ENCODE measurements around the gene PPP1R2.
A peak's percentile ranks its signal among the peaks of the same experiment; 100 is the strongest.
"Not testable (repeated sequence)": the region's sequence is repeated elsewhere in the genome, so short reads cannot be mapped to it uniquely, and the experiment has no call there.

The PPP1R2 gene

DNA sequence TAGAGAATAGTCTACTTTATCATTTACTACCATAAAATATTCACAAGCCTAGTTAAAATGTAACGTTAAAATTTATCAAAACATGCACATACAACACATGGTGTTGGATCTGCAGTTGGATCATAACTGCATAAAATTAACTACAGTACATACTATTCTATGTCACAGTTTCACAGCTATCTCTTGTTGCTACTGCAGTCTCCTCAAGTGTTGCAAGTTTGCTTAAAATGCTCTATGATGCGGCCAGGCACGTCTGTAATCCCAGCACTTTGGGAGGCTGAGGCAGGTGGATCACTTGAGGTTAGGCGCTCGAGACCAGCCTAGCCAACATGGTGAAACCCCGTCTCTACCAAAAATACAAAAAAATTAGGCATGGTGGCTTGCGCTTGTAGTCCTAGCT lies 10.3 kb downstream of the PPP1R2 start:
- DNase-seq: no peak

DNA sequence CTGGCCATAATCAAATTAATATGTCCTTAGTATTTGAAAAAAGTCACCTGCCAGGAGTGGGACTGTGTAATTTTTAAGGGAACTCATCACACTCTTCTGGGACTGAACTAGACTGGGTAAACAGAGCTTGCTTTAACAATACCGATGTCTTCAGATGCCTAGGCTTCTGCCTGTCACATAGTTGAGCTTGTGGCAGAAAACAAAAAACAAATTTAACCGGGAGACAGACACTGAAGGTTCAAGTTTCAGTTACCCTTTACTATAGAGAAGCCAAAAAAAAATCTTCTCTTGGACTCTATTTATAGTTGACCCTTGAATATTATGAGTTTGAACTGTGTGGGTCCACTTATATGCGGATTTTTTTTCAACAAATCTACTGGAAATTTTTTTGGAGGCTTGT lies 10.8 kb downstream of the PPP1R2 start:
- DNase-seq: no peak

DNA sequence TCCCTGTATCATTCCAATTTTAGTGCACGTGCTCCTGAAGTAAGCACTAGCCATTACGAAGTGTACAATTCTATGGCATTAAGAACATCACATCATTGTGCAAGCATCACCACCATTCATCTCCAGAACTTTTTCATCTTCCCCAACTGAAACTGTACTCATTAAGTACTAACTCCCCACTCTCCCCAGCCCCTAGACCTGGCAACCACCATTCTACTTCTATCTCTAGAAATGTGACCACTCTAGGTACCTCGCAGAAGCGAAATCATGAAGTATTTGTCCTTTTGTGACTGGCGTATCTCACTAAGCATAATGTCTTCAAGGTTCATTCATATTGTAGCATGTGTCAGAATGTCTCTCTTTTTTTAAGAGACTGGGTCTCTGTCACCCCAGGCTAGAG lies 11.4 kb downstream of the PPP1R2 start:
- DNase-seq: no peak

DNA sequence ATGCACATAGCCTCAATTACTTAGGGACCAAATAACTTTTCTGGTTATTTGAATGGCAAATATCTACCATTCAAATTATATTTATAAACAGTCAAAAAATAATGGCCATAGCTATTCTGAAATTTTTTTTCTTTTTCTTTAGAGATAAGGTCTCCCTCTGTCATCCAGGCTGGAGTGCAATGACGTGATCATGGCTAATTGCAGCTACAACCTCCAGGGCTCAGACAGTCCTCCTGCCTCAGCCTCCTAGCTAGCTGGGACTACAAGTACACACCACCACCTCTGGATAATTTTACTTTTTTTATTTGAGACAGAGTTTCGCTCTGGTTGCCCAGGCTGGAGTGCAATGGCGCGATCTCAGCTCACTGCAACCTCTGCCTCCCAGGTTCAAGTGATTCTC lies 16.6 kb downstream of the PPP1R2 start:
- DNase-seq: peak; percentile 36

DNA sequence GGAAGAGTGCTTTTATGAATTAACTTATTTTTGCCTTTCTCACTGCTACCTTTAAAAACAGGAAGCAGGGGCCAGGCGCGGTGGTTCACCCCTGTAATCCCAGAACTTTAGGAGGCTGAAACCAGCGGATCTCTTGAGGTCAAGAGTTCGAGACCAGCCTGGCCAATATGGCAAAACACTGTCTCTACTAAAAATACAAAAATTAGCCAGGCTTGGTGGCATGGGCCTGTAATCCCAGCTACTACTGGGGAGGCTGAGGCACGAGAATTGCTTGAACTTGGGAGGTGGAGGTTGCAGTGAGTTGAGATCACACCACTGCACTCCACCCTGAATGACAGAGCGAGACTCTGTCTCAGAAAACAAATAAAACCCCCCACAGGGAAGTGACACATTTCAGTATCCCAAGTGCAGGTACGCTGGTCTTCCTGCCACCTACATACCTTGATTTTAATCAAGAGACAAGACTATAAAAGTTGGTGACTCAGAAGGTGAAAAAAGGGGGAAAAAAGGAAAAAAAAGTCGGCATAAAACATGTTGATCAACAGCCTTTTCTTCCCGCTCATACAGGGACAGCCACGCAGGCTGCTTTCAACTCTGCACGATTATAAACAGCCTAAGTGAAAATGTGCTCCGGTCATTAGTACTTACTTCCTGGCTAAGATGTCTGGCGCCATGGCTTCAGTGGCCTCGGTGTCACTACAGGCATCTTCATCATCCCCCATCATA lies 18.8 kb downstream of the PPP1R2 start:
- no peak for DNase-seq

DNA sequence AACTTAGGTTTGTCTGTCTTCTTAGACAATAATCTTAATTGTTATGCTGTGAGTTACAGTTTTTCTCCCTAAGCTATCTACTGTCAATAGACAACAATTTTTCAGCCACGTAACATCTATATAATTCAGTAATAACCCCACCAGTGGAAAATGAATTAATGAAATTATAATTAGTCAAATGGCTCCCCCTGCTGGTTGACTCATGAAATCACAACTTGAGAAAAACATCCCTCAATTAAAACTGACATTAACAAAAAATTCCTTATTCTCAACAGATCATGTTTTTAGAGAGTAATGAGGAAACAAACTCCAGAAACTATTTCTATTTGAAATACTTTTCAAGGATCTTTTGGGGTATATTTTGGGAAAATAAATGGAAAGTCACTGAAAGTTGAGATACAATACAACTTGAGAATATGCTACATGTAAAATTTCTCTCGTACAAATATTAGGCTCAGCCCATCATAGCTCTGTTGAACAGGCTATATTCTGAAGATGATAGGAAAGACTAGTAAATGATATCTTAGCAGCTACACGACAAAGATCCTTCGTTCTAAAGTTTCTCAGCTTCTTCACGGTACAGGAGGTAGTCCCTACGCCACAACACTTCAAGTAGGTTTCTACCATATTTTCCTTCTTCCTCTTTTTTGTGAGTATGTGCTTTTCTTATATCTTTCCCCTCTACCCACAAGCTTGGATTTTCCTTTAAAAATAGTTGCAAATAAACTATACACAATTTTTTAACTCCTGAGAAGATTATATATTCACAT lies 20.7 kb downstream of the PPP1R2 start:
- DNase-seq: peak; percentile 65

DNA sequence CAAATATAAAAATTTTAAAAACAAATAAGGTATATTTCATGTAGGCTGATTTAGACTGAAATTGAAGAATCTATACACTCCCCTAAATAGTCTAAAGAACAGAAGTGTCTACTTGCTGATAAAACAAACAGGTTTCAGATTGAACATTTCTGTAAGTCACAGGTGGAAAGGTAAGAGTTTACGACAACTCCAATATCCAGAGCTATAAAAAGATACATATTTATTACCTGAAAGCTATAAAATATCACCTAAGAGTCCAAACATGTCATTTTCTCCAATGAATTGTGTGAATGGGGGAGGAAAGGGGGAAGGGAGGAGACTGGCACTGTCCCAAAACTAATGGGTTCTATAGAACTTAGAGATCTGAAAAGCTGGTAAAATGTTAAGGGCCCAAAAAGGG lies 26.1 kb downstream of the PPP1R2 start:
- no peak for DNase-seq

DNA sequence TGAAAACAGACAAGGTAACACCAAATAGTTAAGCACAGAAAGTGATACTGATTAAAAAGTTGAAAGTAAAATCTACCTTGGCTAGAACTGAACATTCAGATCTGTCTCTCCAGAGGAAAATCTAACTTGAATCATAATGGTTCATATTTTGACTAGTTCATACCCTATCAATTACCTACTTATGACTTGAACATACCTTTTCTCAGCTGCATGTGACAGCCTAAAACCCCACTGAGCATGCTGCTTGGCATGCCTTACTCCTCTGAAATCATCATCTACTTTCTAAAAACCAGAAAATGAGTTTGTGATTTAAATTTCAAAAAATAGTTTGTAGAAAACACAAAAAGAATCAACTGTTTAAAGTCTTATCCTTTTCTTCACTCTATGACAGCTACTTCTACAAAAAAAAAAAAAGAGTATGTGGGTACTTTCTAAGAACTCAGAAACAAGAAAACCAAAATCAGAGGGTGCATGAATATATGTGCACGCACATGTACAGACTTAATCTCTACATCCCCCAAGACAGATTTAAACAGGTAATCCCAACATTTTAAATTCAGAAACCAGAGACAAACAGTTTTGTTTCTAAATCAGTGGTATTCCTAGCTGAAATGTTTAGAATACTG lies 28.4 kb downstream of the PPP1R2 start:
- DNase-seq: not testable (repeated sequence)

DNA sequence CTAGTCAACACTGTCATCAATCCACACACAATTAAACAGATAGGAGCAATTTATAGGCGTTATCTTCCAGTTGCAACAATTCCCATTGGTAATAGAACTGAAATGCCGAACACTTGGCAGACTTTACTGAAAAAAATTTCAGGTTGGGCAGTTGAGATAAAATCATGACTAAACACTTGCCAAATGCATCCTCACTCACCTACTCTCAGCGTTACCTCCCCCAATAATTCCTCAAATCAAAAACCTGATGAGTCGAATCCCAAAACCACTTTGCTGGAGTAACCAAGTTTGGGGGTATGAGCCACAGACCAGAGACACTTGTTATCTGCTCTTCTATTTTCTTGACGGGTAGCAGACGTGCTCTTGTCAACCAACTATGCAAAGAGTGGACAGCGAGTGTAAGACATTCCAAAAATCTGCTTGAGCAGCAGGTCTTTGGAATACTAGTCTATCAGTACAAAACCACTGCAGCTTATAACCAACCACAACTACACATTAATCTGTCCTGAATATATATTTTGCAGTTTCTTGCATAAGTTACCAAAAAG lies 30.3 kb downstream of the PPP1R2 start:
- DNase-seq: no peak

DNA sequence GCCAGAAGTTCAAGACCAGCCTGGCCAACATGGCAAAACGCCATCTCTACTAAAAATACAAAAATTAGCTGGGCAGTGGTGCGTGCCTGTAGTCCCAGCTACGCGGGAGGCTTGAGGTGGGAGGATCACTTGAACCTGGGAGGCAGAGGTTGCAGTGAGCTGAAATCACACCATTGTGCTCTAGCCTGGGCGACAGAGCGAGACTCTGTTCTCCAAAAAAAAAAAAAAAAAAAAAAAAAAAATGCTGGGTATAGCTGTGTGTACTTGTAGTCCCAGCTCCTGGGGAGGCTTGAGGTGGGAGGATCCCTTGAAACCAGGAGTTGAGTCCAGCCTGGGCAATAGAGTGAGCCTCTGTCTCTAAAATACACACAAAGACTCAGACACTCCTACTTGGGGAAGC lies 32.0 kb downstream of the PPP1R2 start:
- no peak for DNase-seq

DNA sequence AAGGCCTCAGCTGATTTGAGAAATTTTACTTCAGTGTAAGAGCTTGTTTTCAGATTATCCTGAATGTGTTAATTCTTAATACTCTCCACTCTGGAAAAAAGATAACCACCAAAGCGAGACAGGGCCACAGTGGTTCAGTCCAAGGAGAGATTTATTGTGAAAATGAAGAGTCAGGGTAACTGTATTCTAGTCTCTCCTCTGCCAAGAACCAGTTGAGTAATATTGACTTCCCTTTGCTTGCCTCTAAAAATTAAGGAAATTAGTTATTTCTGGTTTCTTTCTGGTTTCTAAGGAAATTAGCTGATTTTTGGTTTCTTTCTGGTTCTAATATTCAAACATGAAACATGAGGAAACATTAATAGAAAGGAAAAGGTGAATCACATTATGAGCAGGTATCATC lies 34.9 kb downstream of the PPP1R2 start:
- no peak for DNase-seq

DNA sequence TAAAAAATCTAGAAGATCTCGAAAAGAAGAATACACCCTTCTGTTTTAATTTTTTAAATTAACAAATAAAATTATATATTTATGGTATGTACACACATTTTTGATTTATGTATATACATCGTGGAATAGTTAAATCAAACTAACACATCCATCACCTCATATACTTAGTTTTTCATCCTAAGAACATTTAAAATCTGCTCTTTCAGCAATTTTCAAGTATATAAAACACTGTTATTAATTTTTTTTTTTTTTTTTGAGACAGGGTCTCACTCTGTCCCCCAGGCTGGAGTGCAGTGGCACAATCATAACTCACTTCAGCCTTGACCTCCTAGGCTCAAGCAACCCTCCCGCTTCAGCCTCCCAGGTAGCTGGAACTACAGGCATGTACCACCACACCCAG lies 67.5 kb downstream of the PPP1R2 start:
- no peak for DNase-seq

DNA sequence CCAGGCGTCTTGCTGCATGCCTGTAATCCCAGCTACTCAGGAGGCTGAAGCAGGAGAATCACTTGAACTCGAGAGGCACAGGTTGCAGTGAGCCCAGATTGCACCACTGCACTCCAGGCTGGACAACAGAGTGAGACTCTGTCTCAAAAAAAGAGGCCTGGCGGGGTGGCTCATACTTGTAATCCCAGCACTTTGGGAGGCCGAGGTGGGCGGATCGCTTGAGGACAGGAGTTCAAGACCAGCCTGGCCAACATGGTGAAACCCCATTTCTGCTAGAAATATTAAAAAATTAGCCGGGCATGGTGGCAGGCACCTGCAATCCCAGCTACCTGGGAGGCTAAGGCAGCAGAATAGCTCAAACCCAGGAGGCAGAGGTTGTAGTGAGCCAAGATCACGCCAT lies 68.0 kb downstream of the PPP1R2 start:
- DNase-seq: not testable (repeated sequence)

DNA sequence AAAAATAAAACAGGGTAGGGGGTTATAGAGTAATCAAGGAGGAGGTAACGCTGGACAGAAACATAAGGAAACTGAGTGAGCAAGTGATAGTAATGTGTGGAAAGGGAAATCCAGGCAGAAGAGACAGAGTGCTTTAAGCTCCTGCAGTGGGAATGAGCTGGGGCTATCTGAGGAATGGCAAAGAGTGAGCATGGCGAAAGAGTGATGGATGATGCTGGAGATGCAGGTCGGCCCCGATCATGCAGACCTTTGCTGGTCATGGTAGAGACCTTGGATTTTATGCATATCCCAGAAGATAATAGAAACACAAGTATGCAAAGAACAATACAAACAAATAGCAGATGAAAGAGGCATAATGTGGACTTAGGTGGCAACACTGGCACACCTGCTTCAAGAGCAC lies 74.3 kb downstream of the PPP1R2 start:
- no peak for DNase-seq

DNA sequence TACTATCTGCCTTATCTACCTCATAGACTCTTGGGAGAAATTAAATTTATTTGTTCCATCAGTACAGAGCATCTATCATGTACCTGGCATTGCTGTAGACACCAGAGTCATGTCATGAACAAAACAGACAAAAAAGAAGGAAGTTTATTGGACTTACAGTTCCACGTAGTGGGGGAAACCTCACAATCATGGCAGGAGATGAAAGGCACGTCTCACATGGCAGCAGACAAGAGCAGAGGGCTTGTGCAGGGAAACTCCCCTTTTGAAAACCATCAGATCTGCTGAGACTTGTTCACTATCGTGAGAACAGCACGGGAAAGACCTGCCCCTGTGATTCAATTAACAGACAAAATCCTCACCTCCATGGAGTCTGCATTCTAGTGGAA lies 74.7 kb downstream of the PPP1R2 start:
- no peak for DNase-seq

DNA sequence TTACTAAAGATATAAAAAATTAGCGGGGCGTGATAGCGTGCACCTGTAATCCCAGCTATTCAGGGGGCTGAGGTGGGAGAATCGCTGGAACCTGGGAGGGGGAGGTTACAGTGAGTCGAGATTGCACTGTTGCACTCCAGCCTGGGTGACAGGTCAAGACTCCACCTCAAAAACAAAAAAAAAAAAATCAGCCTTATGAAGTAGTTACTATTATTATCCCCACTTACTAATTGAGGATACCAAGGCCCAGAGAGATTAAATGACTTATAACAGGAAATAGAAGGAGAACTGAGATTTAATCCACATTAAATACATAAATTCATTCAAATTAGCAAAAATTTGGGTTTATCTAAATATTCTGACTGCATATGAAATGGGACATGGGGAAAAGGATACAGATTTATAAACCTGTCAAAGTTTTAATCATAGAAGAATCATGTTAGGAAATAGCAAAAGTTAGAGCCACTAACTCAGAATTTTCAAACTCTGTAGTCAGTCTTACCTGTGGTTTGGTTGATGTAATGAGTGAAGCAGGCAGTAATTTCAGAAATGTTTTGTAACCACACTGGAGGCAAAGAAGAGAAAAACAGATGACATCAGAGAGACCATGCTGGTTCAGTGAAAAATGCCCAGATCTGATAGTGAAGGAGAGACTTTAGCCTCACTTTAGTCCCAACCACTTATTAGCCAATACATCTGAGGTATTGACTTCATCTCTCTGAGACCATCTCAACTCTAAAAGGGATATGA lies 75.3 kb downstream of the PPP1R2 start:
- DNase-seq: no peak

DNA sequence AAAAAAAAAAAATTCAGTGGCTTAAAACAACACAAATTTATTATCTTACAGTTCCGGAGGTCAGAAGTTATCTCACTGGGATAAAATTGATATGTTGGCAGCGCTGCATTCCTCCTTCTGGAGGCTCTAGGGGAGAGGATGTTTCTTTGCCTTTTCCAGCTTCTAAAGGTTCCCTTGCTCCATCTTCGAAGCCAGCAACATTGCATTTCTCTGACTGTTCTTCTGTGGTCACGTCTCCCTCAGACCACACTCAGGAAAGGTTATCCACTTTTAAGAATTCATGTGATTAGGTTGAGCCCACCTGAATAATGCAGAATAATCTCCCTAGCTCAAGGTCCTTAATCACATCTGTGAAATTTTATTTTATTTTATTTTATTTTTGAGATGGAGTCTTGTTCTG lies 76.9 kb downstream of the PPP1R2 start:
- no peak for DNase-seq
